HUDEP-2 (cell line): ENCODE results near the gene CNTF.
A peak's percentile ranks its signal among the peaks of the same experiment; 100 is the strongest.

Source experiments
- DNase-seq, 76 experiments: peaks; one replicate each; lab custom pipeline; 2025; ENCODE audit not compliant: unreplicated experiment in 76 of 76; lab: John Stamatoyannopoulos, UW

Gene CNTF

DNA sequence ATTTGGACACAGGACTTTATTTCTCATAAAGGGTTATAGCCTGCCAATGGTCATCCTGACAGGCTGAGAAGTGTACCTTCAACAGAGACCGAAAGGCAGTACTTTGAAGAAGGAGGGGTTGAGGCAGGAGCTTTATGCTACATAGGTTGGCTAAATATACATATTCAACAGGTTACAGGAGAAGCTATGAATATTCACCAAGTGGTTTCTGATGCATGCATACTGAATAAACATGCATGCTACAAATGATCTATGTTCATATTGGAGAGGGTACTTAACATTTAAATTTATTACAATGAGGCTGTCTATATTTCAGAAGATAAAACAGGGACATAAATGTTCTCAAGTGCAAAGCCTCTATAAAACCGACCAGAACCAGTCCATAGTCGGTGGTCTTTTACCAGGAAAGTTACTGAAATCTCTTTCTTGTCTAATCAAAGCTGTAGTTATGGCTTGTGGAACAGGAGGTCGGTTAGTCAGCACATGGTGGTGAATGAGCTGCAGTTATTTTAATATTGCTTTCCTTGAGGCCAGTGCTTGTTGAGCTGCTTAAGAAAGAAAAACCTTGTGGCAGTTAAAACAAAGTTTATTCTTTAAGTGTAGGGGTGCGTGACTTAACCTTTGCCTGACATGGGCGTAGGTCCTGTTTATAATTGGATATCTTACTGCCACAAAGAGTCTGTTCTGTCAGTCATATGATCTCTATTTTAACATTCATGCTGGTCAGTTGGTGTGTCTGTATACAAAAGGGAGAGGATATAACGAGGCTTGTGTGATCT lies 19.5 kb downstream of the CNTF start:
- DNase-seq, result peak in 4 of 76 experiments; percentile 2 to 25 (median 10)

DNA sequence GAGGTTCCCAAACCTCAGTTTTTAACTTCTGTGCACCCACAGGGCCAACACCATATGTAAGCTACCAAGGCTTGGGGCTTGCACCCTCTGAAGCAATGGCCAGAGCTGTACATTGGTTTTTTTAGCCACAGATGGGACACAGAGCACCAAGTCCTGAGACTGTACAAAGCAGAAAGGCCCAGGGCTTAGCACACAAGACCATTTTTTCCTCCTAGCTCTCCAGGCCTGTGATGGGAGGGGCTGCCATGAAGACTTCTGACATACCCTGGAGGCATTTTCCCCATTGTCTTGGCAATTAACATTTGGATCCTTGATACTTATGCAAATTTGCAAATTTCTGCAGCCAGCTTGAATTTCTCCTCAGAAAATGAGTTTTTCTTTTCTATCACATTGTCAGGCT lies 23.4 kb downstream of the CNTF start:
- no peak for DNase-seq

DNA sequence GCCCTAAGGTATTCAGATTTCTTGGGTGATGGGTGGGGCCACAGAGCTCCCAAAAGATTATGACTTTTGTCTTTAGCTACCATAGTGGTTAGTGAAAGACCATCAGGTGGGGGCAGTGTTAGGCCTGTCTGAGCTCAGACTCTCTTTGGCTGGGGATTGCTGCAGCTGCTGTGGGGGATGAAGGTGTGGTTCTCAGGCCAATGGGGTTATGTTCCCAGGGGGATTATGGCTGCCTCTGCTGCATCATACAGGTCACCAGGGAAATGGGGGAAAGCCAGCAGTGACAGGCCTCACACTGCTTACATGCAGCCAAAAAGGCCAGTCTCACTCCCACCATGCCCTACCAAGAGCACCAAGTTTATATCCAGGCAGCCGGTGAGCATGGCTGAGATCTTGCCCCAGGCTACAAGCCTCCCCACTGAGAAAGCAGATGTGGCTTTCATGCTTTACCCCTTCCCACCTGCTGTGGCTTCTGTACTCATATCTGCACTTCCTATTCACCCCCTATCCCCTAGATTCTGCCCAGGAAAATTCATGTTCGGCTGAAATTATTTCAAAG lies 24.8 kb downstream of the CNTF start:
- no peak for DNase-seq

DNA sequence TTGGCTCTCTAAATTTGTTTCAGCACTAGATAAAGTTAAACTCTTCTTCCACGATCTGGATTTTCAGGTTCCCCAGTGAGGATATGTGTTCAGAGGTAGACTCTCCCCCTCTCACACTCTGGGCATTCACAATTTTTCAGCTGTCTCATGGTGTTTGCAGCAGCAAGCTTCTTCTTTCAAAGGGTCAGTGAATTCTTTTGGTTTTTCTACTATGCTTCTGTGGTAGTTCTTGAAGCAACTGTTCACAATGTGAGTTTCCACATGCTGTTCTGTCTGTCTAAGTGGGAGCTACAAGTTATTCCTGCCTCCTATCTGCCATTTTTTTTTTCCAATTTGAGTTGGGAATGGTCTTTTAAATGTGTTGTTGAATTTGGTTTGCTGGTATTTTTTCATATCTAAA lies 25.4 kb downstream of the CNTF start:
- DNase-seq, result no peak

DNA sequence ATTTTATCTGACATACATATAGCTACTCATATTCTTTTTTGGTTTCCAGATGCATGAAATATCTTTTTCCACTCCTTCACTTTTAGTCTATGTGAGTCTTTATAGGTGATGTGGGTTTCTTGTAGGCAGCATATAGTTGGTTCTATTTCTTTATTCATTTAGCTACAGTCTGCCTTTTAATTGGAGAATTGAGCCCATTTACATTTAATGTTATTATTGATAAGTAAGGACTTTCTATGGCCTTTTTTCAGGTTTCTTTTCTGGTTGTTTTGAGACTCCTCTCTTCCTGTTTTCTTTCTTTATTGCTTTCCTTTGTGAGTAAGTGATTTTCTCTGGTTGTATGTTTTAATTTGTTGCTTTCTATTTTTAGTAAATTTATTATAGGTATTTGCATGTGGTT lies 27.2 kb downstream of the CNTF start:
- DNase-seq, result no peak

DNA sequence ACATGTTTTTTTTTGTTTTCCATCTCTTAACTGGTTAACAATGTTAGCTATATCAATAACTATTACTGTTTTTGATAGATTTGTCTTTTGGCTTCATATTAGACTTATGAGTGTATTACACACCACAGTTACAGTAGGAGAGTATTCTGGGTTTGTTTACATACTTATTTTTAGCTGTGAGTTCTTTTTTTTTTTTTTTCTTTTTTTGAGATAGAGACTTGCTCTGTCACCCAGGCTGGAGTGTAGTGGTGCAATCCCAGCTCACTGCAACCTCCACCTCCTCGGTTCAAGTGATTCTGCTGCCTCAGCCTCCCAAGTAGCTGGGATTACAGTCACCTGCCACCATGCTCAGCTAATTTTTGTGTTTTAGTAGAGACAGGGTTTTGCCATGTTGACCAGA lies 28.0 kb downstream of the CNTF start:
- DNase-seq, result no peak

DNA sequence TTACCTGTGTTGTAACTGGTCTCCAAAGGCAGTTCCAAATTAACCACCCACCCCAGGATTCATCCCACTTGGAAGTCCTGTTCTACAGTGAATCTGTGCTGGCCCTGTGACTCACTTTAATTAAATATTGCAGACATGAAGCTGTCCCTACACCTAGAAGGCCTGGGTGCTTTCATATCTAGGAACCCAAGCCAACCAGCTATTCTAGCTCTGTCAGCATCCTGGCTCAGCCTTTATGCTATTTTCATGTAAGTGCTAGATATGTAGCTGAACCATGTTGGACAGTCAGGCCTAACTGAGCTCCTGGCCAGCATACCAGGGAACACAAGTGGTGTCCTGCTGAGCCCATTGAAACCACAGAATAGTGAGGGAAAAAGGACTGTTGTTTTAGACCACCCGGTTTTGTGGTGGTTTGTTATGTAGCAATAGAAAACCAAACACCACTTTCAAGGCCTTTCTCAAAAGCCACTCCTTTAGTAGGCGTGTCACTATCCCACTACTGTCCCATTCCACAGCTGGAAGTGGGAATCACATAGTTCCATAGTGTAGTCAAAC lies 30.3 kb downstream of the CNTF start:
- no peak for DNase-seq

DNA sequence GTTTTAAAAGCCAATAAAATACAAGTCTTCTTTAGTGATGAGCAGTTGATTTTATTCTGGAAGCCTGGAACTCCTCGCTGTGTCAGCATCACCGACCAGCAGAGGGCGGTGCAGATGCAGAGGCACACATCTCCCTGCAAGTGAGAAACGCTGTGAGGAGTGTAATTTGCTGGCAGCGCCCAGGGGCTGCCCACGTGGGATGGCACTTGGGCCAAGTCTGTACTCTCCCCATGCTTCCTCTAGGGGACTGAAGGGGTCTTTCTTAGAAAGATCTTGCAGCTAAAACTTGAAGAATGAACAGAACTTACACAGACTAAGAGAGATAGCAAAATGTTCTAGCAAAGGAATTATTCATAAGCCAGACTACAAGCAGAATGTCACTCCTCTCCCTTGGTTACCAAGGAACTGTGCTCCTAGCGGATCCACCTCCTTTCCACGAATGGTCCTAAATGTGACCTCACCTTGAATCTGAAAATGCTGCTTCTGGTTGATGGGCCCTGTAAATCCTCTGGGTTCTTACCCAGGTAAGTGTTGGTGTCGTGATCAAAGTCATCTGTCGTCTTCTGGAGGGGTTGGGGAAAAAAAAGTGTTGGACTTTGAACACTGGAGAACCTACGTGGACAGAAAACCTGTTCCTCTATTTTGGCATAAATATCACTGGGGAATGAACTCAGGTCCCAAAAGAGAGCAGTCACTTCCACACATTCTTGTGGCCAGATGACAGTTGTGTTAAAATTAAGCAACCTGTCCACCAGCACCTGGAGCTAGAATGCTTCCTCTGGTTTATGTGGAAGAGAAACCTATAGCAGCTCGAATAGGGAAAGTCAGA lies 31.8 kb downstream of the CNTF start:
- DNase-seq, result peak in 70 of 76 experiments; percentile 5 to 80 (median 52)

DNA sequence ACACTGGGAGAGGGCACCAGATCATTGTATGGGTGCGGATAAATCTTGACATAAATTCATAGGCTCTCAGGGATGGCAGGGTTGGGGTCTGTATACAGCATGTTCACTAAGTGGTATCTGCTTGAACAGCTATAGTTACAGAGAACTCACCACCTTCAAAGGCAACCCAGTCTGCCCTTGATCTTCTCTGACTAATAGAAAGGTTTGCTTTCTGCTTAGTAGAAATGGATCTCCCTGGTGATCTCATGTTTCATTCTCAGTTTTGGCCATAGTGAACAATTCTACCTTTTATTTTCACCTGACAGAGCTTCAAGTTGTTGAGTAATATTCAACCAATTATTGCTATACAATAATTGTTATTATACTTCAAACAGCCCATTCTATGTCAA lies 32.4 kb downstream of the CNTF start:
- DNase-seq, result no peak

DNA sequence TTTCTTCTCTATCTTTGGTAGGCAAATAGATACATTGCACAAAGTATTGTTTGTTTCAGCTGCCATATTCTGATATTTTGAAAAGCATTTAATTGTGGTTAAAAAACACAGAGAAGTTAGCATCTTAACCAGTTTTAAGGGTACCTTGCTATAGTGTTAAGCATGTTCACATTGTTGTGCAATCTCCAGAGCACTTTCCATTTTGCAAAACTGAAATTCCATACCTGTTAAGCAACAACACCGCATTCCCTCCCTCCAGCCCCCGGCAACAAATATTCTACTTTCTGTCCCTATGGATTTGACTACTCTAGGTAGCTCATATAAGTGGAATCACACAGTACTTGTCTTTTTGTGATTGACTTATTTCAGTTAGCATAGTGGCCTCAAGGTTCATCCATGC lies 33.9 kb downstream of the CNTF start:
- DNase-seq, result no peak

DNA sequence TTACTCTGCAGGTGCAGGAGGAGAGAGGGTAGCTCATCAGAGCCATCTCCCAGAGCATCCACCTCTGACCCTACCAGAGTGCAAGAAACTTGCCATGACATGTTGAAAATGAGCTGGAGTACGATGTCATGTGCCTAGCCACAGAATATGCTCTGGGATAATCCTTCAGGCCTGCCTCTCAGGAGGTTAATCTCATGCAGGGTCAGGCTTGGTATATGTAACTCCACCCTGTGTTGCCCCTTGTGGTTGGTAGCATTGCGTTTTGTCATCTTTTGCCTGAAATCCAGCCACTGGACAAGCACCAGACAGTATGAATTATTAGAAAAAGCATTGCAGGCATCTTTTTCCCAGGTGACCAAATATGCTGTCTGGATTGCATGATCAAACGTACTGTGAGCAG lies 36.2 kb downstream of the CNTF start:
- no peak for DNase-seq

DNA sequence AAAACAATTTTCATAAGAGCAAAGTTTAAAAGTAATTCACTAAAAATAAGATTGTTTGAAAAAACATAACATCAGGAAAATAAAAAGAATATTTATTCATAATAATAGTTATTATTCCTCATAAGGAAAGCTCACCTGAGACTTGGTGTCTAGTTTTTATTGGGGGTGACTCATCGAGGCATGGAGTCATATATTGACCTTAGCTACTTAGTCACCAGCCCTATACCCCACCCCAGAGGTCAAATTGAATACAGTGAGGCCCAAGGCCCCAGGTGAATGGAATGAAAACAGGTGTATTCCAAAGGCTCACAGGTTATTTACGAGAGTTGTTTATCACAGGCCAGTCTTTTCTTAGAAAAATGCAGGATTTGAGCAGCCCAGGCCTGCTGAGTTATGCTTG lies 36.9 kb downstream of the CNTF start:
- DNase-seq, result no peak

DNA sequence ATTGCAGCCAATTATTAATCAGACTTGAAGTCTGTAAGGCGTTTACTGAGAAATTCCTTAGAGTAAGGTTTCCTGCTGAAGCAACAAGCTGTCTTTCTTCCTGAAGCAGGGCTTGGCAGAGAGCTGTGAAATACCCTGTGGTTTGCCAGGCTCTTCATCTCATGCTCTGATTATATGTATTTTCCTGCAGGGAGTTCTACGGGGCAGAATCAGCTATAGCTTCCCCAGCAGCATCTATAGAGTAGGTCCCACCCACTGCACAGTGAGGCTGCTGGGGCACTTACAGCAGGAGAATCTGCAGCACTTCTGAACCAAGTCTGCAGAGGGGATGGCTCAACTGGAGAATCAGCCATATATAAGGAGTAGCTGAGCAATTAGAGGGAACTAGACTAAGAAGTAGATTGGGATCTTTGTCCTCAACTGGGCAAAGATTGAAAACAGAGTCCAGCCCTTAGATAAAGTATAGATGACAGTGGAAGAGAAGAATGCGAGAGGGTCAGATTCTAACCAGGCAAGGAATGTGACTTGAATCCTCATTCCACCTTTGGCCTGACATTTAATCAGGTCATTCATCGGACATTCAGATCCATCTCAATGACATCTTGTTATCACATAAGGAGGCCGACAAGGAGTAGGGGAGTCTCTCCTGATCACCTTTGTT lies 37.6 kb downstream of the CNTF start:
- no peak for DNase-seq

DNA sequence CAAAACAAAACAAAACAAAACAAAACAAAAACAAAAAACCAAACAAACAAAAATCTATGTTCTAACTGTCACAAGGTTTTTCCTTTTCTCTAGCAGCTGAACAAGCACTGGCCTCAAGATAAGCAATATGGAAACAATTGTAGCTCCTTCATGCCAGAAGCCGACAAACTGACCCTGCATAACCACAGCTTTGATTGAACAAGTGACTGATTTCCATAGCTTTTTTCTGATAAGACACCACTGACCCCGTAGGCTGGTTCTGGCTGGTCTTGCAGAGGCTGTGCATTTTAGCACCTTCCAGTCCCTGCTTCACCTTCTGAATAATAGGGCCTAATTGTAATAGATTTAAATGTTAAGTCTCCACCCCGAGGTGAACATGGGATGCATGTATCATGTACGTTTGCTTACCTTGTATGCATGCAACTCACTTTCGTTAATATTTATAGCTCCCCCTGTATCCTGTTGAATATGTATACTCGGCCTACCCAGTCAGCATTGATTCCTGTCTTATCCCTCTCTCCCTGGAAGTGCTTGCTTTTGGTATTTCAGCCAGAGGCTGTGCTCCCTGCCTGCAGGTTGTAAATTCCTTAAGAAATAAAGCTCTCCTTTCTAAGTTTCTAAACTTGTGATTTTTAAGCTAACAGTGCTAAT lies 49.6 kb downstream of the CNTF start:
- peak in 1 of 76 experiments; percentile 5 for DNase-seq

DNA sequence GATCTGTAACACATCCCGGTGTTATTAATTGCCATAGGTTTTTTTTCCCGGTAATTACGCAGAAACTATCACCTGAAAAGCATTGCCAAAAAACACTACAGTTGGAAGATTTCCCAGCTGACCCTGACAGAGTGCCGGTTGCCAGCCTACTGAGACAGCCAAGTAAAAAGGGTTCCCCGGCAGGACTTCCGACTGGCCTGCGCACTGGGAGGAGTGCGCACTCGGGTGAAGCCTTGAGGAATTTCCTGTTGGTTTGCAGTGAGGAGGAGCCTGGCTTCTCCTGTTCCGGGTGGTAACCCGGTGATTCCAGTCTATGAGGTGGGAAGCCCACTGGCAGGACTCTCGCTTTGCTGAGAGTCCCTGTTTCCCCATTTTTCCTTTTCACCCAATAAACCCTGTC lies 52.1 kb downstream of the CNTF start:
- no peak for DNase-seq
